DOHH2 (cell line): Measurements from ENCODE around the gene ECHS1.

Experiments used
- H3F3A ChIP-seq: fragments of 200-600 bp; sonication (generic), shearing (Covaris generic); 2 replicates; pipeline ENCODE4 v1.6.0; 2016; ENCODE audit warnings: antibody characterized with exemption, mild to moderate bottlenecking; ENCODE audit not compliant: control insufficient read depth, insufficient read depth
- H3K27ac ChIP-seq: fragments of 200-600 bp; sonication (generic); 2 replicates; pipeline ENCODE4 v1.5.1; 2014; ENCODE audit warnings: low read depth, mild to moderate bottlenecking, low read length, moderate library complexity
- H3K27me3 ChIP-seq: fragments of 200-600 bp; sonication (generic); 2 replicates; pipeline ENCODE4 v1.6.1; 2014; ENCODE audit warnings: mild to moderate bottlenecking, low read length, mixed read lengths; ENCODE audit not compliant: control insufficient read depth
- H3K36me3 ChIP-seq: fragments of 200-600 bp; sonication (generic); 2 replicates; pipeline ENCODE4 v1.6.1; 2014; ENCODE audit warnings: mild to moderate bottlenecking, low read length, moderate library complexity, mixed read lengths; ENCODE audit not compliant: control insufficient read depth
- H3K4me1 ChIP-seq: fragments of 200-600 bp; sonication (generic); 2 replicates; pipeline ENCODE4 v1.6.1; 2014; ENCODE audit warnings: mild to moderate bottlenecking, low read length, mixed read lengths; ENCODE audit not compliant: control insufficient read depth
- H3K4me2 ChIP-seq: fragments of 200-600 bp; sonication (generic); 2 replicates; pipeline ENCODE4 v1.6.0; 2014; ENCODE audit warnings: mild to moderate bottlenecking, low read length, moderate library complexity
- H3K4me3 ChIP-seq: fragments of 200-600 bp; sonication (generic); 2 replicates; pipeline ENCODE4 v1.5.1; 2014; ENCODE audit warnings: mild to moderate bottlenecking, low read length, mixed read lengths
- H3K79me2 ChIP-seq: fragments of 200-600 bp; sonication (generic); 2 replicates; pipeline ENCODE4 v1.6.1; 2014; ENCODE audit warnings: mild to moderate bottlenecking, low read length, mixed read lengths; ENCODE audit not compliant: control insufficient read depth
- H3K9me2 ChIP-seq: fragments of 200-600 bp; sonication (generic); replicated peaks from 2 replicates; pipeline ENCODE4 v1.6.1; 2014; ENCODE audit warnings: mild to moderate bottlenecking, low read length, mixed read lengths; ENCODE audit not compliant: control insufficient read depth
- H3K9me3 ChIP-seq: fragments of 200-600 bp; sonication (generic); 2 replicates; pipeline ENCODE4 v1.6.1; 2014; ENCODE audit warnings: antibody characterized with exemption, low read length, mixed read lengths; ENCODE audit not compliant: control insufficient read depth, insufficient read depth
- H4K20me1 ChIP-seq: fragments of 200-600 bp; sonication (generic); 2 replicates; pipeline ENCODE4 v1.6.0; 2014; ENCODE audit warnings: low read depth, mild to moderate bottlenecking, antibody characterized with exemption, low read length, moderate library complexity; ENCODE audit not compliant: control insufficient read depth, insufficient read depth
- CTCF ChIP-seq: fragments of 200-600 bp; sonication (generic); IDR thresholded peaks from one replicate; pipeline ENCODE4 v1.5.1; 2014; ENCODE audit warnings: antibody characterized with exemption, mild to moderate bottlenecking, low read depth, low read length; ENCODE audit not compliant: poor library complexity, severe bottlenecking
- EZH2phosphoT487 ChIP-seq: fragments of 200-600 bp; sonication (generic); IDR thresholded peaks from 2 replicates; pipeline ENCODE4 v1.6.1; 2017; ENCODE audit warnings: borderline replicate concordance, mild to moderate bottlenecking, antibody characterized with exemption, low read length, moderate library complexity, mixed read lengths

ECHS1 gene

GRCh38 chr10:133366130-133366478 lies 7.0 kb downstream of the ECHS1 start:
- H3F3A ChIP-seq = no peaks in the 10 kb centered on the region
- H3K27me3 ChIP-seq = no peaks in the 10 kb centered on the region
- H3K27ac ChIP-seq = no peak overlapping the region
- no peaks in the 10 kb centered on the region for H3K79me2 ChIP-seq
- H3K9me3 ChIP-seq = no peaks in the 10 kb centered on the region
- H3K9me2 ChIP-seq = no peaks in the 10 kb centered on the region
- H4K20me1 ChIP-seq = no peaks in the 10 kb centered on the region
- TF ChIP-seq CTCF = no peak
- TF ChIP-seq EZH2phosphoT487 = no peak
- H3K36me3 ChIP-seq = peaks cover 18% of the 10 kb centered on the region; the same call in 1 of the 2 replicates
- H3K4me3 ChIP-seq = no peak overlapping the region
- H3K4me1 ChIP-seq = no peaks in the 10 kb centered on the region
- H3K4me2 ChIP-seq = no peak overlapping the region

- H3K9me3 ChIP-seq = no peaks in the 10 kb centered on the region
- peaks cover 18% of the 10 kb centered on the region; the same call in 1 of the 2 replicates for H3K36me3 ChIP-seq
- H3K27ac ChIP-seq = no peak overlapping the region
Observed at GRCh38 chr10:133365461-133366129, 7.6 kb downstream of the ECHS1 start.

GRCh38 chr10:133364645-133365431 lies 8.3 kb downstream of the ECHS1 start:
- H3F3A ChIP-seq = no peaks in the 10 kb centered on the region
- no peak overlapping the region for H3K4me3 ChIP-seq
- H3K9me2 ChIP-seq = no peaks in the 10 kb centered on the region
- H3K27ac ChIP-seq = no peak overlapping the region
- H3K4me2 ChIP-seq = no peak overlapping the region
- H3K4me1 ChIP-seq = no peaks in the 10 kb centered on the region
- no peaks in the 10 kb centered on the region for H3K79me2 ChIP-seq
- no peaks in the 10 kb centered on the region for H4K20me1 ChIP-seq
- TF ChIP-seq EZH2phosphoT487 = no peak
- H3K36me3 ChIP-seq = peaks cover 18% of the 10 kb centered on the region; the same call in 1 of the 2 replicates
- no peaks in the 10 kb centered on the region for H3K9me3 ChIP-seq
- H3K27me3 ChIP-seq = no peaks in the 10 kb centered on the region

More at GRCh38 chr10:133365461-133366129, 7.6 kb downstream of the ECHS1 start:
- H3K4me1 ChIP-seq = no peaks in the 10 kb centered on the region
- no peaks in the 10 kb centered on the region for H3K27me3 ChIP-seq
- no peaks in the 10 kb centered on the region for H3F3A ChIP-seq
- H3K9me2 ChIP-seq = no peaks in the 10 kb centered on the region
- no peak for TF ChIP-seq EZH2phosphoT487
- TF ChIP-seq CTCF = no peak
- H3K4me2 ChIP-seq = no peak overlapping the region
- H3K4me3 ChIP-seq = no peak overlapping the region
- no peaks in the 10 kb centered on the region for H3K79me2 ChIP-seq
- no peaks in the 10 kb centered on the region for H4K20me1 ChIP-seq

- Histone ChIP-seq H3K4me2 (no peak overlapping the region), H3K9me2 (no peaks in the 10 kb centered on the region), H3F3A (no peaks in the 10 kb centered on the region), H3K27ac (no peak overlapping the region), H4K20me1 (no peaks in the 10 kb centered on the region), H3K36me3 (peaks cover 18% of the 10 kb centered on the region; the same call in 1 of the 2 replicates), H3K79me2 (no peaks in the 10 kb centered on the region), H3K27me3 (no peaks in the 10 kb centered on the region), H3K4me3 (no peak overlapping the region), H3K4me1 (no peaks in the 10 kb centered on the region), H3K9me3 (no peaks in the 10 kb centered on the region)
- TF ChIP-seq EZH2phosphoT487 = no peak
- TF ChIP-seq CTCF = no peak
Observed at GRCh38 chr10:133362846-133363245, 10.3 kb downstream of the ECHS1 start.
